Breast epithelium (tissue), 4 donors: Measurements from ENCODE around the gene RNPC3. TPM values are rescaled to one million over a fixed set of nuclear protein-coding genes. Genes with fewer than 3 reads are reported as not detected.
"Not testable (repeated sequence)": the region's sequence is repeated elsewhere in the genome, so short reads cannot be mapped to it uniquely, and the experiment has no call there.

Source experiments
- DNase-seq, 2 donors: peaks; one replicate each; pipeline ENCODE4 v3.0.0-alpha.2; 2019; ENCODE audit warnings: low spot score in 2 of 2
- H3K27ac ChIP-seq, 2 donors: fragments of 200-600 bp; sonication (generic) in 1 of 2; one replicate each; pipeline ENCODE4 v1.5.1; 2016 to 2019; ENCODE audit warnings: mild to moderate bottlenecking in 1 of 2
- H3K27me3 ChIP-seq, 2 donors: fragments of 200-600 bp; sonication (generic) in 1 of 2; one replicate each; pipeline versions ENCODE4 v1.5.1 to v1.6.0; 2017 to 2019; ENCODE audit warnings: control low read depth in 1 of 2, mild to moderate bottlenecking in 1 of 2
- H3K36me3 ChIP-seq: fragments of 200-600 bp; one replicate; pipeline ENCODE4 v1.5.1; 2019
- H3K4me1 ChIP-seq, 2 donors: fragments of 200-600 bp; sonication (generic); one replicate each; pipeline ENCODE4 v1.5.1; 2016 to 2019; ENCODE audit warnings: control low read depth in 1 of 2
- H3K4me3 ChIP-seq, 3 donors: fragments of 200-600 bp; sonication (generic); 1 replicate in 2 of 3; 2 replicates in 1 of 3; pipeline ENCODE4 v1.5.1; 2016 to 2019; ENCODE audit warnings: mild to moderate bottlenecking in 3 of 3, moderate library complexity in 2 of 3
- H3K9me3 ChIP-seq, 2 donors: fragments of 200-600 bp; sonication (generic) in 1 of 2; one replicate each; pipeline ENCODE4 v1.5.1; 2016 to 2019; ENCODE audit warnings: control low read depth in 1 of 2
- POLR2A ChIP-seq: fragments of 450-650 bp; IDR thresholded peaks from one replicate; pipeline ENCODE4 v1.6.1; 2016; ENCODE audit warnings: antibody characterized with exemption, mild to moderate bottlenecking, moderate library complexity
- POLR2AphosphoS5 ChIP-seq, 3 donors: sonication (generic); formaldehyde crosslinking; IDR thresholded peaks; one replicate each; pipeline ENCODE4 v1.6.1; 2017; ENCODE audit warnings: antibody characterized with exemption in 3 of 3
- intact Hi-C: fragments of 100-400 bp; cut with DNase I; formaldehyde crosslinking; loops from one replicate; pipeline ENCODE4 v1.15.1; 2023; ENCODE audit warnings: low total_unique reads
- total RNA-seq, 3 donors: library from RNA; depleted of rRNA; stranded (reverse); fragments of >200 nt; gene quantifications; one replicate each; pipeline ENCODE4 v1.1.0, GENCODE V29; 2016
- TF ChIP-seq, protein P1 (sequence below), 3 donors: fragments of 450-650 bp; IDR thresholded peaks; one replicate each; pipeline ENCODE4 v1.5.1; 2016 to 2017; ENCODE audit warnings: antibody characterized with exemption in 3 of 3, mild to moderate bottlenecking in 3 of 3, moderate library complexity in 3 of 3

RNPC3 gene
- total RNA-seq, 3 donors from 2014 or later, result 41.0 to 67.8 (median 58.7) TPM

DNA sequence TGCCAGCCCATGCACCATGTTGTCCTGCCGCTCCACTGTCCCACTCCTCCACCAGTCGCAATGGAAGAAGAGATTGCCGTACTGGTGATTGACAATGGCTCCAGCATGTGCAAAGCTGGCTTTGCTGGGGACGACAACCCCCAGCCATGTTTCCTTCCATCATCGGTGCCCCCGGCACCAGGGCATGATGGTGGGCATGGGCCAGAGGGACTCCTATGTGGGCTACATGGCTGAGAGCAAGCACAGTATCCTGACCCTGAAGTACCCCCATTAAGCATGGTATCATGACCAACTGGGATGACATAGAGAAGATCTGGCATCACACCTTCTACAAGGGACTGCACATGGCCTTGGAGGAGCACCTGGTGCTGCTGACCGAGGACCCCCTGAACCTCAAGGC lies 44.0 kb downstream of the RNPC3 start:
- Histone ChIP-seq H3K9me3 (no peaks in the 10 kb centered on the region), H3K27ac (no peak overlapping the region), H3K27me3 (no peaks in the 10 kb centered on the region), H3K36me3 (no peaks in the 10 kb centered on the region), H3K4me3 (no peak overlapping the region), H3K4me1 (no peaks in the 10 kb centered on the region)
- intact Hi-C loops, result no loop called here
- no peak for DNase-seq
- no peak for TF ChIP-seq POLR2A
- TF ChIP-seq, protein P1, sequence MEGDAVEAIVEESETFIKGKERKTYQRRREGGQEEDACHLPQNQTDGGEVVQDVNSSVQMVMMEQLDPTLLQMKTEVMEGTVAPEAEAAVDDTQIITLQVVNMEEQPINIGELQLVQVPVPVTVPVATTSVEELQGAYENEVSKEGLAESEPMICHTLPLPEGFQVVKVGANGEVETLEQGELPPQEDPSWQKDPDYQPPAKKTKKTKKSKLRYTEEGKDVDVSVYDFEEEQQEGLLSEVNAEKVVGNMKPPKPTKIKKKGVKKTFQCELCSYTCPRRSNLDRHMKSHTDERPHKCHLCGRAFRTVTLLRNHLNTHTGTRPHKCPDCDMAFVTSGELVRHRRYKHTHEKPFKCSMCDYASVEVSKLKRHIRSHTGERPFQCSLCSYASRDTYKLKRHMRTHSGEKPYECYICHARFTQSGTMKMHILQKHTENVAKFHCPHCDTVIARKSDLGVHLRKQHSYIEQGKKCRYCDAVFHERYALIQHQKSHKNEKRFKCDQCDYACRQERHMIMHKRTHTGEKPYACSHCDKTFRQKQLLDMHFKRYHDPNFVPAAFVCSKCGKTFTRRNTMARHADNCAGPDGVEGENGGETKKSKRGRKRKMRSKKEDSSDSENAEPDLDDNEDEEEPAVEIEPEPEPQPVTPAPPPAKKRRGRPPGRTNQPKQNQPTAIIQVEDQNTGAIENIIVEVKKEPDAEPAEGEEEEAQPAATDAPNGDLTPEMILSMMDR (IDR thresholded peaks at IDR 0.05), result no peak
- no peak for TF ChIP-seq POLR2AphosphoS5 (IDR thresholded peaks at IDR 0.05)

DNA sequence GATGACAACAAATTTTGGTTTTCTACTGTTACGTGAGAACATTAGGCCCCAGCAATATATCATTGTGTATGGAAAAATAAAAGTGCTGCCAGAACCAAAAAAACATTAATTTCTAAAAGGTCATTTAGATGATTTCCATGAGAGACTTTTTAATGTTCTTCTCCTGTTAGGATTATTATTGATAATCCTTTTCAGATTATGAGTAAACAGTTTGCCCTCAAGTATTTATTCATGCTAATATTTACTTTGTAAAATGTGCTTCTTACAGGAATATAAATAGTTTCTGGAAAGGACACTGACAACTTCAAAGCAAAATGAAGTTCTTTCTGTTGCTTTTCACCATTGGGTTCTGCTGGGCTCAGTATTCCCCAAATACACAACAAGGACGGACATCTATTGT lies 45.8 kb downstream of the RNPC3 start, which contains the start of gene AMY2B:
TSS of gene AMY2B (plus strand) at position 301 of the 400 bp plus-strand sequence. CDS start at position 315, 14 bp downstream.
- H3K9me3 ChIP-seq, H3K27ac ChIP-seq, intact Hi-C loops, H3K4me3 ChIP-seq, H3K36me3 ChIP-seq, H3K27me3 ChIP-seq, H3K4me1 ChIP-seq, DNase-seq: not testable (repeated sequence)

DNA sequence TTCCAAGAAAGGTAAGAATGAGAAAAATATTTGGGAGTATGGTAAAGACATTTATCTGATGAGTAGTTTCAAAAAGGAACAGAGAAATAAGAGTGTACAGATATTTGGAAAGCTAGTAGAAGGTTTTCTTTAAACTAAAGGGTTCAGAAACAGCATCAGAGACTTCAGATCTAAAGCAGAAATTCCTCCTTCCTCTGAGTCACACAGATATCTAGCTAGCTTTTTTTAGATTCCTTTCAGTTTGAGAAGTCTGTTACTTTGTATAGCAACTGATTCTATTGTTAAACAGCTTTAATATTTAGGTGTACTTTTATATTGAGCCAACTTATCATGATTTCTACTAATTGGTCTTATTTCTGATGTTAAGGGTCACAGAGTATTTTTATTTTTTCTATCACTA lies 50.6 kb downstream of the RNPC3 start:
- no peak for DNase-seq
- H3K4me3 ChIP-seq, result no peak overlapping the region
- no peaks in the 10 kb centered on the region for H3K4me1 ChIP-seq
- H3K27ac ChIP-seq, result no peak overlapping the region
- no peaks in the 10 kb centered on the region for H3K36me3 ChIP-seq
- H3K27me3 ChIP-seq, result no peaks in the 10 kb centered on the region
- no peaks in the 10 kb centered on the region for H3K9me3 ChIP-seq
- TF ChIP-seq POLR2AphosphoS5 (IDR thresholded peaks at IDR 0.05) (no peak), POLR2A (no peak)
- TF ChIP-seq, protein P1 (IDR thresholded peaks at IDR 0.05), result no peak
- intact Hi-C loops, result no loop called here

DNA sequence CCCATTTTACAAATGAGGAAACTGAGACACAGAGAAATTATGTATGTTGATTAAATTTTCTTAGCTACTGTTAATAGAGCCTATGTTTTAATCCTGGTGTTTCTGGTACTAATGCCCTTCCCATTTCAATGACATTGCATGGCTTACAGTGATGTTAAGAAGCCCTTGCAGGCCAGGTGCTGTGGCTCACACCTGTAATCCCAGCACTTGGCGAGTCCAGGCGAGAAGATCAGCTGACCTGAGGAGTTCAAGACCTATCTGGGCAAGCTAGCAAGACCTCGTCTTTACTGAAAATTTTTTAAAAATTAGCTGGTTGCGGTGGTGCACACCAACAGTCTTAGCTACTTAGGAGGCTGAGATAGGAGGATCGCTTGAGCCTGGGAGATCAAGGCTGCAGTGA lies 51.3 kb downstream of the RNPC3 start:
- intact Hi-C loops, DNase-seq, H3K27ac ChIP-seq, H3K27me3 ChIP-seq, H3K9me3 ChIP-seq, H3K4me1 ChIP-seq, H3K4me3 ChIP-seq, H3K36me3 ChIP-seq: not testable (repeated sequence)

DNA sequence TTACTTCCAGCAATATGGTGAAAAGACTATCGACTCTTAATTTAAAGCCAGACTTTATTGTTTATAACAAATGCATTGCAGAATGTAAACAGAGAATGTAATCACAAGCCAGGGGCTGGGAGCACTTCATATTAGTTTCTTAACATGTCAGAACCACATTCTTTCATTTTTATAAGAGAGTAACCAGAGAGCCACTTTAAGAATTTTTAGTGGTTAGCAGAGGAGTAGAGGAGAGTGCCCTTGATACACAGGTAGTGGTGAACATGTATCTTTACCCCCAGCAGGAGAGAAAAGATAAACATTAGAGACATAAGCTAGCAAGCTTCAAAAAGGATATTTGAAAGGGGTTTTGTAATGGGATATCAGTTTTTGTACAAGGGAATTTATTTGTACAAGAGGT lies 57.0 kb downstream of the RNPC3 start:
- Histone ChIP-seq H3K4me1 (no peaks in the 10 kb centered on the region), H3K9me3 (no peaks in the 10 kb centered on the region), H3K27ac (no peak overlapping the region), H3K27me3 (no peaks in the 10 kb centered on the region), H3K36me3 (no peaks in the 10 kb centered on the region), H3K4me3 (no peak overlapping the region)
- TF ChIP-seq POLR2AphosphoS5 (IDR thresholded peaks at IDR 0.05) (no peak), POLR2A (no peak)
- TF ChIP-seq, protein P1 (IDR thresholded peaks at IDR 0.05), result no peak
- no peak for DNase-seq
- intact Hi-C loops, result loop anchor here (10.0 kb wide), 1 partner anchor 1042 kb away; no protein-coding TSS in a partner anchor

DNA sequence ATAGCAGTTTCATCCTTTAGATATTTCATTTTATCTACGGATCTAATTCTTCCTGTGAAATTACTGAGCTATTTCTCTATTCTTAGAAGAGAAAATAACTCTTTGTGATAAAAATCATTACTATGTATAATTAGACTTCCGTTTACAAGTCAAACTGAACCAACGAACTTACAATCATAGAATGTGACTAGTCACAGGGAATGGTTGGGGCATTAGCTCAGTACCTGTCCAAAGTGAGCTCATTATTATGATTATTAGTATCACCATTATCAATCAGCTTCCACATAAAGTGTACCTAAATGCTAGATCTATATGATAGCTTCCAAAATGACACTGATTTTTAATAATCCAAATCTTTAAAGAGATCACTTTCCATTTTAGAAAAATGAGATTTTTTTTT lies 58.4 kb downstream of the RNPC3 start:
- Histone ChIP-seq H3K27me3 (no peaks in the 10 kb centered on the region), H3K36me3 (no peaks in the 10 kb centered on the region), H3K4me3 (no peak overlapping the region), H3K27ac (no peak overlapping the region), H3K9me3 (no peaks in the 10 kb centered on the region), H3K4me1 (no peaks in the 10 kb centered on the region)
- intact Hi-C loops, result loop anchor here (10.0 kb wide), 1 partner anchor 1041 kb away; no protein-coding TSS in a partner anchor
- no peak for DNase-seq
- TF ChIP-seq, protein P1 (IDR thresholded peaks at IDR 0.05), result no peak
- TF ChIP-seq POLR2A (no peak), POLR2AphosphoS5 (IDR thresholded peaks at IDR 0.05) (no peak)
